BJ (cell line): ENCODE results near the gene C11orf58. TPM values are rescaled to one million over a fixed set of nuclear protein-coding genes. Genes with fewer than 3 reads are reported as not detected.

Experiments used
- CTCF ChIA-PET: fragments of 350-600 bp; formaldehyde crosslinking; extraction: SDS; loops from one replicate; lab custom pipeline; 2021; ENCODE audit warnings: antibody characterized with exemption, inconsistent platforms; lab: Yijun Ruan, JAX
- POLR2A ChIA-PET: fragments of 300-600 bp; sonication (Branson Sonifier 250); formaldehyde crosslinking; extraction: SDS; loops from one replicate; lab custom pipeline; 2021; ENCODE audit warnings: antibody characterized with exemption; lab: Charles Lee
- DNase-seq: peaks from one replicate; pipeline ENCODE4 v3.0.0-alpha.2; 2011; ENCODE audit warnings: low read depth
- H3K27me3 ChIP-seq: 2 replicates; pipeline ENCODE4 v1.6.0; 2011; ENCODE audit warnings: low read length; ENCODE audit not compliant: control insufficient read depth, insufficient read depth
- H3K36me3 ChIP-seq: 2 replicates; pipeline ENCODE4 v1.5.1; 2011; ENCODE audit warnings: low read length; ENCODE audit not compliant: control insufficient read depth, insufficient read depth
- H3K4me3 ChIP-seq: 2 replicates; pipeline ENCODE4 v1.5.1; 2011; ENCODE audit warnings: low read depth, mild to moderate bottlenecking, control low read depth, low read length
- polyA plus RNA-seq: library from polyadenylated mRNA; depleted of rRNA; stranded (reverse); fragments of >200 nt; gene quantifications from 2 replicates; pipeline ENCODE4 v1.2.3, GENCODE V29; 2011
- TF ChIP-seq, protein P1 (sequence below): IDR thresholded peaks from 2 replicates; pipeline ENCODE4 v1.5.1; 2011; ENCODE audit warnings: low read depth, mild to moderate bottlenecking, control low read depth, inconsistent platforms, low read length, moderate library complexity; ENCODE audit not compliant: insufficient read depth

The C11orf58 gene
- polyA plus RNA-seq, 1 experiment, result 115 TPM

DNA sequence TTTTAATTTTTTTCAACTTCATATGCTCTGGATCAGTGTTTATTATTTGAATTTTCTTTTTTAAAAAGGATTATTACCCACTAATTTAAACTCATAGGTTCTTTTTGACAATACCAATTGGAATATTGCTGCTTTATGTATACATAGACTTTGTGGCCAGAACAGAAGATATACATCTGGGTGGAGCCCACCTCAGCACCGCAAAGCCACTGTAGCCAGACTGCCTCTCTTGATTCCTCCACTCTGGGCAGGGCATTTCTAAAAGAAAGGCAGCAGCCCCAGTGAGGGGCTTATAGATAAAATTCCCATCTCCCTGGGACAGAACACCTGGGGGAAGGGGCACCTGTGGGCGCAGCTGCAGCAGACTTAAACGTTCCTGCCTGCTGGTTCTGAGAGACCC lies 10.6 kb upstream of the C11orf58 start:
- TF ChIP-seq, protein P1, sequence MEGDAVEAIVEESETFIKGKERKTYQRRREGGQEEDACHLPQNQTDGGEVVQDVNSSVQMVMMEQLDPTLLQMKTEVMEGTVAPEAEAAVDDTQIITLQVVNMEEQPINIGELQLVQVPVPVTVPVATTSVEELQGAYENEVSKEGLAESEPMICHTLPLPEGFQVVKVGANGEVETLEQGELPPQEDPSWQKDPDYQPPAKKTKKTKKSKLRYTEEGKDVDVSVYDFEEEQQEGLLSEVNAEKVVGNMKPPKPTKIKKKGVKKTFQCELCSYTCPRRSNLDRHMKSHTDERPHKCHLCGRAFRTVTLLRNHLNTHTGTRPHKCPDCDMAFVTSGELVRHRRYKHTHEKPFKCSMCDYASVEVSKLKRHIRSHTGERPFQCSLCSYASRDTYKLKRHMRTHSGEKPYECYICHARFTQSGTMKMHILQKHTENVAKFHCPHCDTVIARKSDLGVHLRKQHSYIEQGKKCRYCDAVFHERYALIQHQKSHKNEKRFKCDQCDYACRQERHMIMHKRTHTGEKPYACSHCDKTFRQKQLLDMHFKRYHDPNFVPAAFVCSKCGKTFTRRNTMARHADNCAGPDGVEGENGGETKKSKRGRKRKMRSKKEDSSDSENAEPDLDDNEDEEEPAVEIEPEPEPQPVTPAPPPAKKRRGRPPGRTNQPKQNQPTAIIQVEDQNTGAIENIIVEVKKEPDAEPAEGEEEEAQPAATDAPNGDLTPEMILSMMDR, result no peak
- H3K4me3 ChIP-seq, result no peak overlapping the region
- H3K36me3 ChIP-seq, result no peaks in the 10 kb centered on the region
- POLR2A ChIA-PET, result no interaction called here
- no peaks in the 10 kb centered on the region for H3K27me3 ChIP-seq
- DNase-seq, result no peak
- CTCF ChIA-PET, result no interaction called here

DNA sequence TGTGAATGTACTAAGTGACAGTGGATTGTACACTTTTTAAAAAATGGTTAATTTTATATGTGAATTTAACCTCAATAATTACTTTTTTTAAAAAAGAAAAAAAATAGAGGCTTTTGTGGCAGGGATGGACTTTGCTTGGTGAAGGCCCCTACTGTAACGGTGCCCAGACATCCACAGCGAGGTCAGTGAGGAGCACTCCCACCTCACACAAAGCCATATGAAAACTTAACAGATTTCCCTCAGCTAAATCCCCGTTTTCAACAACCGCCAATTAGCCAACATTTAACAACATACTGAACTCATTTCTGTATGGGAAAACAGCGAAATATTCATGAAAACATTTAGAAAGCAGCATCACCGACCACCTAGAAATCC lies 642 bp upstream of the C11orf58 start:
- DNase-seq, result no peak
- H3K36me3 ChIP-seq, result peaks cover 2% of the 10 kb centered on the region; the same call in 1 of the 2 replicates
- no peaks in the 10 kb centered on the region for H3K27me3 ChIP-seq
- H3K4me3 ChIP-seq, result peak overlapping the region; percentile 73
- ChIA-PET CTCF (no interaction called here), POLR2A (no interaction called here)
- TF ChIP-seq, protein P1, result no peak

DNA sequence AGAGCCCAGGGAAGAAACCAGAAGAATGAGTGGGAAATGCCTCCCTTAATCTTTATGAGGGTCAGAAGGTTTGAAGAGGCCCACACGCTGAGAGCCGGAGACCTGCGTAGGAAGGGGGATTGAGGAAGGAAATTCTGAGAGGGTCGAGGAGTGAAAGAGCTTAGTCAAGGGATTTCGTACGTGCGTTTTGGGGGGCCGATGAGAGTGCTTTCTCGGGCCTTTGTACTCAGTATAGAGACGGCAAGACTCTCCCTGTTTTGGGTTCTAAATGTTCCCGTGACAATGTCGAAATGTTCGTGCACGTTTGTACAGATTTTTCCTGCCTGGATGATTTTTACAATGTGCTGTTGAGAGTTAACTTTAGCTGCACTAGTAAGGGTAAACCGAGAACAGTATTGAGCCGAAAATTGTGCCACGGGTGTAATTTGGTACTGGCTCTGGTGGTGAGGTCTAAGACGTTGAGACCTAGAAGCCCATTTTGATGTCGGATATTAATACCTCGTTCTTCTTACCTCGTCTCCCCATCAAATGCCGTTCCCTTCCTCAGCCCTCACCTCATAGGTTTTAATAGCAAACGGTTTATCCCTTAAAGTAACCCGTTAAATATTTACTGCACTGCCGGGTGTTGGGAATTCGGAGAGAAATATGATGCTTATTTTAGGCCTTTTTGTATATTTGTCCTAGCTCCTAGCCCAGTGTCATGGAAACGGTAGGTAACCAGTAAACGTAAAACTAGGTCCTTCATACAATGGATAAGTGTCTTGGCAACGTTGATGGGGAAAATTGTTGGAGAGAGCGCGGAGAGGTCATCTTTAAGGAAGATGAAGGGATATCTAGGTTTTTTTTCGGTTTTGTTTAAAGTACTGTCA lies 734 bp downstream of the C11orf58 start:
- POLR2A ChIA-PET, result no interaction called here

DNA sequence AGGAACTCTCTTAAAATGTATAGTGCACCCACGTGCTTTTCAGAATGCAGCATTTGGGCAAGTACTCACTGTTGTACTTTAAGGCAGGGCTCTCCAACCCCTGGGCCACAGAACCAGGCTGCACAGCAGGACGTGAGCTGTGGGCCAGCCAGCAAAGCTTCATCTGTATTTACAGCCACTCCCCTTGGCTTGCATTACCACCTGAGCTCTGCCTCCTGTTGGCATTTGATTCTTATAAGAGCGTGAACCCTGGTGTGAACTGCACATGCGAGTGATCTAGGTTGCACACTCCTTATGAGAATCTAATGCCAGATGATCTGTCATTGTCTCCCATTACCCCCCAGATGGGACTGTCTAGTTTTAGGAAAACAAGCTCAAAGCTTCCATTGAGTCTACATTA lies 3.0 kb downstream of the C11orf58 start:
- ChIA-PET CTCF (interaction anchor here (0.9 kb wide), 1 partner anchor 44 kb away, joined by 3 read pairs; no protein-coding TSS in a partner anchor), POLR2A (no interaction called here)
- peaks cover 2% of the 10 kb centered on the region for H3K36me3 ChIP-seq
- H3K27me3 ChIP-seq, result no peaks in the 10 kb centered on the region
- H3K4me3 ChIP-seq, result no peak overlapping the region
- no peak for DNase-seq
- TF ChIP-seq, protein P1, result no peak

More for the DNA sequence above, 734 bp downstream of the C11orf58 start:
- Histone ChIP-seq H3K4me3 (peak overlapping the region; percentile 73), H3K36me3 (peaks cover 2% of the 10 kb centered on the region; the same call in 1 of the 2 replicates), H3K27me3 (no peaks in the 10 kb centered on the region)
- CTCF ChIA-PET, result no interaction called here
- DNase-seq, result no peak
- TF ChIP-seq, protein P1, result no peak

DNA sequence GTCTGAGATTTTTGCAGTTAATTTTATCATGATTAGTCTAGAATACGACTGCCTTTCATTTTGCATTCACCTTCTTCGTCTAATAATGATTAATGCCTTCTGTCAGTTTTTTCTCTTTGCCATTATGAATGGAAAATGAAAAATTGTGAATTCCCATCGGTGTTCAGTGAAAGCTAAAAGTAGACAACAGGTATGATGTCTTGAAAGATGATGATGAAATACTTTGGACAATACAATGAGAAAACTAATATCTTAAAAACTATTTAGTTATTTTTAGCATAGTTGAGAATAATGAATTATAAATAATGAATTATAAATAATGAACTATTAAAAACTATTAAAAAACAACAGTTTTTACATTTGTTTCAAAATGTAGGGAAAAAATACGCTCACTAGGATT lies 5.0 kb downstream of the C11orf58 start:
- TF ChIP-seq, protein P1, result no peak
- ChIA-PET CTCF (no interaction called here), POLR2A (interaction anchor here (0.6 kb wide), 1 partner anchor 363 kb away, joined by 4 read pairs; no protein-coding TSS in a partner anchor)
- peaks cover 2% of the 10 kb centered on the region for H3K36me3 ChIP-seq
- no peak overlapping the region for H3K4me3 ChIP-seq
- H3K27me3 ChIP-seq, result no peaks in the 10 kb centered on the region
- no peak for DNase-seq
